WERI-Rb-1 (cell line): Measurements from ENCODE around the gene MAMDC4.

Source experiments
- DNase-seq: peaks from one replicate; pipeline ENCODE4 v3.0.0-alpha.2; 2020
- H3K27ac ChIP-seq: fragments of 250-450 bp; sonication (Bioruptor Pico); 2 replicates; pipeline ENCODE4 v1.5.1; 2020; ENCODE audit warnings: mild to moderate bottlenecking, moderate library complexity
- H3K27me3 ChIP-seq: fragments of 250-450 bp; sonication (Bioruptor Pico); 2 replicates; pipeline ENCODE4 v1.5.1; 2021; ENCODE audit warnings: mild to moderate bottlenecking, low read depth, moderate library complexity; ENCODE audit not compliant: insufficient read depth, severe bottlenecking
- H3K36me3 ChIP-seq: fragments of 250-450 bp; sonication (Bioruptor Pico); 2 replicates; pipeline ENCODE4 v1.5.1; 2020; ENCODE audit warnings: mild to moderate bottlenecking, moderate library complexity
- H3K4me3 ChIP-seq: 2 replicates; pipeline ENCODE4 v1.5.1; 2011; ENCODE audit warnings: low read depth, mild to moderate bottlenecking, control low read depth, low read length
- H3K9me3 ChIP-seq: fragments of 250-450 bp; sonication (Bioruptor Pico); 2 replicates; pipeline ENCODE4 v1.5.1; 2021; ENCODE audit warnings: mild to moderate bottlenecking, moderate library complexity; ENCODE audit not compliant: severe bottlenecking
- TF ChIP-seq, protein P1 (sequence below): IDR thresholded peaks from 2 replicates; pipeline ENCODE4 v1.5.1; 2011; ENCODE audit warnings: low read depth, mild to moderate bottlenecking, control low read depth, inconsistent platforms, low read length

The MAMDC4 gene

GRCh38 chr9:136849960-136850865 is 1.9 kb upstream of the MAMDC4 start:
- H3K36me3 ChIP-seq = peaks cover 41% of the 10 kb centered on the region
- H3K27me3 ChIP-seq = no peaks in the 10 kb centered on the region
- no peak for DNase-seq
- TF ChIP-seq, protein P1, sequence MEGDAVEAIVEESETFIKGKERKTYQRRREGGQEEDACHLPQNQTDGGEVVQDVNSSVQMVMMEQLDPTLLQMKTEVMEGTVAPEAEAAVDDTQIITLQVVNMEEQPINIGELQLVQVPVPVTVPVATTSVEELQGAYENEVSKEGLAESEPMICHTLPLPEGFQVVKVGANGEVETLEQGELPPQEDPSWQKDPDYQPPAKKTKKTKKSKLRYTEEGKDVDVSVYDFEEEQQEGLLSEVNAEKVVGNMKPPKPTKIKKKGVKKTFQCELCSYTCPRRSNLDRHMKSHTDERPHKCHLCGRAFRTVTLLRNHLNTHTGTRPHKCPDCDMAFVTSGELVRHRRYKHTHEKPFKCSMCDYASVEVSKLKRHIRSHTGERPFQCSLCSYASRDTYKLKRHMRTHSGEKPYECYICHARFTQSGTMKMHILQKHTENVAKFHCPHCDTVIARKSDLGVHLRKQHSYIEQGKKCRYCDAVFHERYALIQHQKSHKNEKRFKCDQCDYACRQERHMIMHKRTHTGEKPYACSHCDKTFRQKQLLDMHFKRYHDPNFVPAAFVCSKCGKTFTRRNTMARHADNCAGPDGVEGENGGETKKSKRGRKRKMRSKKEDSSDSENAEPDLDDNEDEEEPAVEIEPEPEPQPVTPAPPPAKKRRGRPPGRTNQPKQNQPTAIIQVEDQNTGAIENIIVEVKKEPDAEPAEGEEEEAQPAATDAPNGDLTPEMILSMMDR = no peak
- no peaks in the 10 kb centered on the region for H3K9me3 ChIP-seq
- peak overlapping the region; percentile 98 for H3K27ac ChIP-seq
- peak overlapping the region; percentile 72 for H3K4me3 ChIP-seq

DNA sequence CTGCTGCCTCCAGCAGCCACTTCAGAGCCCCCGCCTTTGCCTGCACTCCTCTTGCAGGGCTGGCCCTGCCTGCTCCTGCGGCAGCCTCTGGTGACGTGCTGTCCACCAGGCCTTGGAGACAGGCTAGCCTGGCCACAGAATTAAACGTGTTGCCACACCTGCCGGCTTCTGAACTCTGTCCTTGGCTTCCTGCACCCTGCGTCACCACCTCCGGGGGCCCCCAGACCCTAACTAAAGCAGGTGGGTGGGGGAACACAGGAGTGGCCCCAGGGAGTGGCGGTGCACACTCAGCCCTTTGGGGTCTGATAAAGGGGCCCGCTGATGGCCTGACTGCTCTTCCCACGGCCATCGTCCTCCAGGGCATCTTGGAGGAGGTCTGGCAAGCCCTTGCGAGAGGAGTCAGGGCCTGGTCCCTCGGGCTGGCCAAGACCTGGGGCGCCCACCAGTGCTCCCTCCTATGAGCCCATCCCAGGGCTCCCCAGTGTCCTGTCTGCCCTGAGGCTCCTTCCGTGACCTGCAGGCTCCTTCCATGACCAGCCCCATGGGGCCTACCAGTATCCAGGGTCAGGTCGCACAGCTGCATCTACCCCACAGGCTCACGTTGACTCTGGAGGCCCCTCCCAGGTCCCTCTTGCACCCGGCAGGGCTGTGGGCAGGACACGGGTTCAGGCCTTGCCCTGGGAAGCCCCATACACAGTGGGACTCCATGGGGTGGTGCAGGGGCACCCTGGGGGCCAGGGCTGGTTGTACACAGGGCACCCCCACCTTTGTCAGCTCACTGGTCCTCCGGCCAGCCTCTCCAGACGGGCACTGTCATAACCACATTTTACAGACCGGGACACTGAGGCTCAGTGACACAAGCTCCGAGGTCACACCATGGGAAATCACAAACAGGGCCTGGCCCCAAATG is 1.0 kb upstream of the MAMDC4 start:
- Histone ChIP-seq H3K27ac (no peak overlapping the region), H3K36me3 (peaks cover 41% of the 10 kb centered on the region), H3K9me3 (no peaks in the 10 kb centered on the region), H3K4me3 (no peak overlapping the region), H3K27me3 (no peaks in the 10 kb centered on the region)
- TF ChIP-seq, protein P1 = no peak
- DNase-seq = no peak

GRCh38 chr9:136852664-136853595 is 784 bp downstream of the MAMDC4 start:
- no peak overlapping the region for H3K4me3 ChIP-seq
- no peaks in the 10 kb centered on the region for H3K27me3 ChIP-seq
- H3K27ac ChIP-seq = no peak overlapping the region
- DNase-seq = no peak
- no peaks in the 10 kb centered on the region for H3K9me3 ChIP-seq
- TF ChIP-seq, protein P1 = no peak
- H3K36me3 ChIP-seq = peaks cover 54% of the 10 kb centered on the region

DNA sequence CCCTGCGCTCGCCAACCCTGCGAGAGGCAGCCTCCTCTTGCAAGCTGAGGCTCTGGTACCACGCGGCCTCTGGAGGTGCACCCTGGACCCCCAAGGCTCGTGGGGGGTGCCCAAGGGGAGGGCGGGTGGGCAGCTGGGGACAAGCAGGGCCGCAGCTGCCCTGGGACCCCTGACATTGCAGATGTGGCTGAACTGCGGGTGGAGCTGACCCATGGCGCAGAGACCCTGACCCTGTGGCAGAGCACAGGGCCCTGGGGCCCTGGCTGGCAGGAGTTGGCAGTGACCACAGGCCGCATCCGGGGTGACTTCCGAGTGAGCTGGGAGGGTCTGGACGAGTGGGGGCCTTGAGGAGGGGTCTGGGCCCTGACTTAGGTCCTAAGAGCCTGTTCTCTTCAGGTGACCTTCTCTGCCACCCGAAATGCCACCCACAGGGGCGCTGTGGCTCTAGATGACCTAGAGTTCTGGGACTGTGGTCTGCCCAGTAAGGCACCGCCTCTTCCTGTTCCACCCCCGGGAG is 1.5 kb downstream of the MAMDC4 start:
- no peaks in the 10 kb centered on the region for H3K9me3 ChIP-seq
- TF ChIP-seq, protein P1 = no peak
- no peak for DNase-seq
- H3K27ac ChIP-seq = no peak overlapping the region
- H3K36me3 ChIP-seq = peaks cover 61% of the 10 kb centered on the region
- no peaks in the 10 kb centered on the region for H3K27me3 ChIP-seq
- no peak overlapping the region for H3K4me3 ChIP-seq
